Lung (tissue), 16 donors: ENCODE measurements around the gene MED20. TPM values are rescaled to one million over a fixed set of nuclear protein-coding genes. Genes with fewer than 3 reads are reported as not detected.
A peak's percentile ranks its signal among the peaks of the same experiment; 100 is the strongest.

Source experiments
- ATAC-seq: fragments of 200-7000 bp; cut with Tn5 transposase; one replicate; pipeline ENCODE4 v1.9.1; 2020; ENCODE audit warnings: moderate number of reproducible peaks; ENCODE audit not compliant: insufficient read depth, low FRiP score
- DNase-seq, 3 donors: peaks; one replicate each; pipeline ENCODE4 v3.0.0-alpha.2; 2013 to 2017
- H3K27ac ChIP-seq, 2 donors: one replicate each; pipeline ENCODE4 v1.5.1; 2013; ENCODE audit warnings: mild to moderate bottlenecking in 2 of 2, moderate library complexity in 2 of 2, control low read depth in 1 of 2, inconsistent platforms in 1 of 2, low read depth in 1 of 2, low read length in 1 of 2
- H3K27me3 ChIP-seq, 3 donors: one replicate each; pipeline ENCODE4 v1.5.1; 2013; ENCODE audit warnings: low read length in 2 of 3; ENCODE audit not compliant: control insufficient read depth in 3 of 3, insufficient read depth in 3 of 3
- H3K36me3 ChIP-seq, 4 donors: one replicate each; pipeline ENCODE4 v1.5.1; 2013; ENCODE audit warnings: low read length in 4 of 4, mild to moderate bottlenecking in 1 of 4, moderate library complexity in 1 of 4; ENCODE audit not compliant: control insufficient read depth in 4 of 4, insufficient read depth in 4 of 4
- H3K4me1 ChIP-seq, 5 donors: one replicate each; pipeline ENCODE4 v1.5.1; 2013; ENCODE audit warnings: low read length in 5 of 5, mild to moderate bottlenecking in 2 of 5, moderate library complexity in 1 of 5; ENCODE audit not compliant: control insufficient read depth in 5 of 5, insufficient read depth in 5 of 5
- H3K4me3 ChIP-seq: one replicate; pipeline ENCODE4 v1.5.1; 2013; ENCODE audit warnings: mild to moderate bottlenecking, control low read depth, moderate library complexity
- H3K9ac ChIP-seq, 2 donors: one replicate each; pipeline ENCODE4 v1.5.1; 2013; ENCODE audit warnings: low read length in 2 of 2, control low read depth in 1 of 2; ENCODE audit not compliant: insufficient read depth in 1 of 2
- H3K9me3 ChIP-seq, 4 donors: one replicate each; pipeline ENCODE4 v1.5.1; 2013; ENCODE audit warnings: low read length in 3 of 4, mild to moderate bottlenecking in 1 of 4, moderate library complexity in 1 of 4; ENCODE audit not compliant: control insufficient read depth in 4 of 4, insufficient read depth in 3 of 4
- CTCF ChIP-seq: IDR thresholded peaks from 2 replicates; pipeline ENCODE4 v1.5.1; 2012; ENCODE audit warnings: mild to moderate bottlenecking; ENCODE audit errors: control extremely low read depth, extremely low read depth
- WGBS, 2 donors: extraction: QIAGEN DNeasy Blood & Tissue Kit; methylation state at CpG; one replicate each; pipeline ENCODE4 v1.1.7; 2013; 5-methylcytosine and 5-hydroxymethylcytosine counted together
- long read RNA-seq, 5 donors: transcript quantifications; one replicate each; lab custom pipeline, GENCODE V29; 2026
- polyA plus RNA-seq, 2 donors: library from polyadenylated mRNA; stranded (reverse); fragments of 200-250 nt; gene quantifications; one replicate each; pipeline ENCODE4 v1.2.1, GENCODE V29; 2013
- total RNA-seq, 2 donors: library from RNA; depleted of rRNA in 1 of 2; stranded (reverse); fragments of >200 nt in 1 of 2; gene quantifications; one replicate each; pipeline ENCODE4 v1.2.1, GENCODE V29; 2014 to 2021
- donor health status: control.
- donor health status: control.
- donor health status: Bipolar disorder and iron deficiency.
- donor health status: healthy.
- donor health status: DM: yes; HTN: yes; CAD: no.

The MED20 gene
- total RNA-seq (10 to 100 TPM; 20.2 to 20.4 TPM), polyA plus RNA-seq (10 to 100 TPM in 1 of 2 donors, 1 to 10 TPM in 1; 7.0 to 10.1 TPM)
- long read RNA-seq, donor 1, transcript MED20-201 (4 exons, 2,438 nt), result major isoform, 14 of 15 reads
- long read RNA-seq, donor 1, partial matches to known transcripts, result 0 of 15 reads
- long read RNA-seq, donor 1, other reads (novel, unspliced or antisense), result 0 of 15 reads
- long read RNA-seq, donor 2, transcript MED20-201 (4 exons, 2,438 nt), result major isoform, 6 of 7 reads
- long read RNA-seq, donor 2, partial matches to known transcripts, result 0 of 7 reads
- long read RNA-seq, donor 2, other reads (novel, unspliced or antisense), result 0 of 7 reads
- long read RNA-seq, donor 3, partial matches to known transcripts, result 0 of 2 reads
- long read RNA-seq, donor 3, other reads (novel, unspliced or antisense), result 0 of 2 reads
- long read RNA-seq, donor 4, transcript MED20-201 (4 exons, 2,438 nt), result major isoform, 5 of 34 reads
- long read RNA-seq, donor 4, partial matches to known transcripts, result 29 of 34 reads
- long read RNA-seq, donor 4, other reads (novel, unspliced or antisense), result 0 of 34 reads
- long read RNA-seq, donor 5, transcript MED20-201 (4 exons, 2,438 nt), result major isoform, 6 of 7 reads
- long read RNA-seq, donor 5, partial matches to known transcripts, result 0 of 7 reads
- long read RNA-seq, donor 5, other reads (novel, unspliced or antisense), result 0 of 7 reads

- ATAC-seq, result peak; percentile 94
- Histone ChIP-seq H3K9ac (peak within 1 kb of the TSS; percentile 98), H3K9me3 (no peaks in the 10 kb centered on the region), H3K27ac (peak within 1 kb of the TSS; percentile 89 to 95), H3K27me3 (no peaks in the 10 kb centered on the region), H3K36me3 (peaks cover 0 to 7% (median 3%) of the 10 kb centered on the region in 4 donors), H3K4me1 (peaks cover 3 to 23% (median 11%) of the 10 kb centered on the region in 5 donors), H3K4me3 (peak within 1 kb of the TSS; percentile 79)
- DNase-seq, result peak; percentile 95 to 98 (median 97)
- 0 to 1% methylated on average over 55 of the region's 55 CpGs for WGBS, 2 donors
- TF ChIP-seq CTCF, result peak; percentile 70
These were observed at the start of gene MED20, which contains the start of gene BYSL for GRCh38 chr6:41920921-41921711. Gene MED20, minus strand, starts transcription at chr6:41921139. Its CDS starts 121 bp downstream, at chr6:41921018. Gene BYSL, plus strand, starts transcription at chr6:41921499. Its CDS starts 64 bp downstream, at chr6:41921563.

GRCh38 chr6:41970436-41970846 lies 49.5 kb upstream of the MED20 start:
- Histone ChIP-seq H3K9ac (no peak overlapping the region), H3K27me3 (no peaks in the 10 kb centered on the region), H3K4me1 (peaks cover 0 to 16% (median 0%) of the 10 kb centered on the region in 5 donors), H3K27ac (no peak overlapping the region), H3K4me3 (no peak overlapping the region), H3K9me3 (no peaks in the 10 kb centered on the region), H3K36me3 (no peaks in the 10 kb centered on the region)
- peak in 1 of 3 donors; percentile 13 for DNase-seq
- 18 to 23% methylated on average over 4 of the region's 4 CpGs for WGBS, 2 donors
- no peak for TF ChIP-seq CTCF
- ATAC-seq, result no peak

- Histone ChIP-seq H3K9ac (no peak overlapping the region), H3K36me3 (peaks cover 0 to 3% (median 0%) of the 10 kb centered on the region in 4 donors), H3K4me1 (peaks cover 0 to 22% (median 0%) of the 10 kb centered on the region in 5 donors), H3K9me3 (no peaks in the 10 kb centered on the region), H3K4me3 (no peak overlapping the region), H3K27ac (no peak overlapping the region), H3K27me3 (no peaks in the 10 kb centered on the region)
- DNase-seq (peak; percentile 40 to 69 (median 48)), ATAC-seq (peak; percentile 64)
- 72 to 85% methylated on average over 7 of the region's 7 CpGs for WGBS, 2 donors
- no peak for TF ChIP-seq CTCF
These were observed 46.7 kb upstream of the MED20 start for GRCh38 chr6:41967312-41968287.
